IMR-90 (cell line): Measurements from ENCODE around the gene DUSP8. TPM values are rescaled to one million over a fixed set of nuclear protein-coding genes. Genes with fewer than 3 reads are reported as not detected.

Source experiments
- ATAC-seq: fragments of 200-7000 bp; cut with Tn5 transposase; 2 replicates; pipeline ENCODE4 v1.9.1; 2020; ENCODE audit warnings: low read depth, mild to moderate bottlenecking, moderate library complexity
- BruUV-seq: library from RNA; stranded (reverse); fragments of 400-500 nt; replicated peaks from 2 replicates; lab custom pipeline; 2021; lab: Mats Ljungman, UMichigan
- CTCF ChIA-PET: fragments of 300-600 bp; formaldehyde crosslinking; extraction: SDS; loops from one replicate; lab custom pipeline; 2021; ENCODE audit warnings: antibody characterized with exemption; lab: Yijun Ruan, JAX
- POLR2A ChIA-PET: fragments of 300-600 bp; sonication (Branson Sonifier 250); formaldehyde crosslinking; loops from one replicate; lab custom pipeline; 2022; ENCODE audit warnings: antibody characterized with exemption; ENCODE audit not compliant: unreplicated experiment; lab: Charles Lee
- DNase-seq: peaks from one replicate; pipeline ENCODE4 v3.0.0; 2013
- H2AFZ ChIP-seq: replicated peaks from 2 replicates; pipeline ENCODE3; 2013; ENCODE audit warnings: low read length, mild to moderate bottlenecking; ENCODE audit not compliant: poor library complexity
- H2AK5ac ChIP-seq: 2 replicates; pipeline ENCODE4 v1.6.1; 2013; ENCODE audit warnings: low read depth, low read length, inconsistent platforms
- H2AK9ac ChIP-seq: replicated peaks from 2 replicates; pipeline ENCODE3; 2013; ENCODE audit warnings: mild to moderate bottlenecking, low read depth, low read length, moderate library complexity; ENCODE audit not compliant: poor library complexity
- H2BK120ac ChIP-seq: 2 replicates; pipeline ENCODE4 v1.6.1; 2013; ENCODE audit warnings: low read depth, low read length, inconsistent platforms
- H2BK15ac ChIP-seq: 3 replicates; pipeline ENCODE4 v1.6.1; 2013; ENCODE audit warnings: low read depth, low read length, inconsistent platforms
- H2BK20ac ChIP-seq: 2 replicates; pipeline ENCODE4 v1.6.1; 2013; ENCODE audit warnings: low read depth, mild to moderate bottlenecking, inconsistent platforms, low read length, moderate library complexity
- H2BK5ac ChIP-seq: 2 replicates; pipeline ENCODE4 v1.6.1; 2013; ENCODE audit warnings: mild to moderate bottlenecking, low read depth, low read length, inconsistent platforms; ENCODE audit not compliant: poor library complexity, severe bottlenecking
- H3K14ac ChIP-seq: replicated peaks from 2 replicates; pipeline ENCODE4 v1.6.1; 2013; ENCODE audit warnings: low read depth, low read length, inconsistent platforms
- H3K18ac ChIP-seq: 2 replicates; pipeline ENCODE4 v1.6.1; 2013; ENCODE audit warnings: low read depth, low read length, control low read depth
- H3K23ac ChIP-seq: 2 replicates; pipeline ENCODE4 v1.6.1; 2013; ENCODE audit warnings: low read depth, low read length, inconsistent platforms
- H3K27ac ChIP-seq: 2 replicates; pipeline ENCODE4 v1.5.1; 2013; ENCODE audit warnings: mild to moderate bottlenecking, control low read depth, low read length; ENCODE audit not compliant: insufficient read depth
- H3K27me3 ChIP-seq: 2 replicates; pipeline ENCODE4 v1.6.1; 2013; ENCODE audit warnings: low read length; ENCODE audit not compliant: control insufficient read depth, insufficient read depth
- H3K36me3 ChIP-seq: 2 replicates; pipeline ENCODE4 v1.6.1; 2013; ENCODE audit warnings: low read length, mixed read lengths; ENCODE audit not compliant: control insufficient read depth, insufficient read depth
- H3K4ac ChIP-seq: 2 replicates; pipeline ENCODE4 v1.6.1; 2013; ENCODE audit warnings: low read depth, low read length, inconsistent platforms
- H3K4me1 ChIP-seq: 2 replicates; pipeline ENCODE4 v1.6.1; 2013; ENCODE audit warnings: low read length, mixed read lengths; ENCODE audit not compliant: control insufficient read depth, insufficient read depth
- H3K4me2 ChIP-seq: 2 replicates; pipeline ENCODE4 v1.6.1; 2013; ENCODE audit warnings: low read depth, mild to moderate bottlenecking, control low read depth, low read length, moderate library complexity
- H3K4me3 ChIP-seq: 2 replicates; pipeline ENCODE4 v1.5.1; 2013; ENCODE audit warnings: low read depth, mild to moderate bottlenecking, control low read depth, low read length, moderate library complexity; ENCODE audit not compliant: insufficient read depth
- H3K56ac ChIP-seq: 2 replicates; pipeline ENCODE4 v1.6.1; 2013; ENCODE audit warnings: low read length, inconsistent platforms; ENCODE audit not compliant: insufficient read depth; ENCODE audit errors: extremely low read depth
- H3K79me1 ChIP-seq, 2 experiments: 2 replicates each; pipeline ENCODE4 v1.6.1; 2013; ENCODE audit warnings: low read length in 2 of 2, inconsistent platforms in 1 of 2, low read depth in 1 of 2
- H3K9ac ChIP-seq: 2 replicates; pipeline ENCODE4 v1.6.1; 2013; ENCODE audit warnings: low read depth, low read length, control low read depth
- H3K9me1 ChIP-seq: 2 replicates; pipeline ENCODE4 v1.6.1; 2013; ENCODE audit warnings: low read length, inconsistent platforms; ENCODE audit not compliant: insufficient read depth
- H3K9me3 ChIP-seq: 2 replicates; pipeline ENCODE4 v1.6.1; 2013; ENCODE audit warnings: low read length; ENCODE audit not compliant: control insufficient read depth, insufficient read depth
- H4K20me1 ChIP-seq: 2 replicates; pipeline ENCODE4 v1.6.1; 2013; ENCODE audit warnings: low read length, inconsistent platforms; ENCODE audit not compliant: insufficient read depth
- H4K5ac ChIP-seq: 2 replicates; pipeline ENCODE4 v1.6.1; 2013; ENCODE audit warnings: mild to moderate bottlenecking, low read depth, low read length, control low read depth
- H4K8ac ChIP-seq, 2 experiments: 2 replicates each; pipeline ENCODE4 v1.6.1; 2013; ENCODE audit warnings: low read depth in 2 of 2, low read length in 2 of 2, control low read depth in 1 of 2, inconsistent platforms in 1 of 2
- H4K91ac ChIP-seq: 2 replicates; pipeline ENCODE4 v1.6.1; 2013; ENCODE audit warnings: low read depth, low read length, inconsistent platforms; ENCODE audit not compliant: insufficient read depth
- BHLHE40 ChIP-seq: fragments of 150-350 bp; IDR thresholded peaks from 2 replicates; pipeline ENCODE4 v1.6.1; 2016; ENCODE audit warnings: mild to moderate bottlenecking, low read depth, low read length
- CHD1 ChIP-seq: IDR thresholded peaks from 2 replicates; pipeline ENCODE4 v1.6.1; 2012; ENCODE audit warnings: low read depth, low read length, improper control_type of control experiment
- CTCF ChIP-seq: conservative IDR thresholded peaks from 2 replicates; pipeline ENCODE4 v1.5.1; 2012; ENCODE audit warnings: mild to moderate bottlenecking, low read depth, low read length, improper control_type of control experiment
- ELK1 ChIP-seq: fragments of 150-350 bp; IDR thresholded peaks from 2 replicates; pipeline ENCODE4 v1.6.1; 2016; ENCODE audit warnings: low read depth, mild to moderate bottlenecking, low read length, moderate library complexity, borderline replicate concordance
- FOS ChIP-seq: fragments of 150-350 bp; IDR thresholded peaks from 2 replicates; pipeline ENCODE4 v1.6.1; 2016; ENCODE audit warnings: low read depth, low read length
- MAFK ChIP-seq: IDR thresholded peaks from 2 replicates; pipeline ENCODE4 v1.6.1; 2012; ENCODE audit warnings: low read depth, low read length, improper control_type of control experiment
- MAZ ChIP-seq: IDR thresholded peaks from 2 replicates; pipeline ENCODE4 v1.6.1; 2012; ENCODE audit warnings: low read depth, mild to moderate bottlenecking, low read length, improper control_type of control experiment, moderate library complexity, borderline replicate concordance
- MXI1 ChIP-seq: IDR thresholded peaks from 2 replicates; pipeline ENCODE4 v1.6.1; 2012; ENCODE audit warnings: low read depth, mild to moderate bottlenecking, low read length, moderate library complexity, borderline replicate concordance
- NFE2L2 ChIP-seq: fragments of 150-350 bp; IDR thresholded peaks from 2 replicates; pipeline ENCODE4 v1.6.1; 2016; ENCODE audit warnings: low read depth, mild to moderate bottlenecking, low read length
- RAD21 ChIP-seq: IDR thresholded peaks from 2 replicates; pipeline ENCODE4 v1.6.1; 2012; ENCODE audit warnings: low read length, improper control_type of control experiment
- RCOR1 ChIP-seq: IDR thresholded peaks from 2 replicates; pipeline ENCODE4 v1.6.1; 2012; ENCODE audit warnings: mild to moderate bottlenecking, low read length, improper control_type of control experiment; ENCODE audit not compliant: insufficient replicate concordance
- USF2 ChIP-seq: fragments of 150-350 bp; IDR thresholded peaks from 2 replicates; pipeline ENCODE4 v1.6.1; 2017; ENCODE audit warnings: mild to moderate bottlenecking, antibody characterized with exemption, low read length, low read depth
- WGBS, 2 experiments: methylation state at CpG; one replicate each; pipeline versions ENCODE4 v1.1.5 to v1.1.7; 2013; ENCODE audit warnings: missing lambda C conversion rate in 2 of 2; ENCODE audit not compliant: insufficient read length in 1 of 2; ENCODE audit errors: extremely low coverage in 2 of 2; 5-methylcytosine and 5-hydroxymethylcytosine counted together
- dilution Hi-C: fragments of 300-500 bp; cut with HindIII; formaldehyde crosslinking; loops from one replicate; pipeline ENCODE4 v1.14.3; 2018; ENCODE audit warnings: low sequenced_read_pairs; ENCODE audit not compliant: unreplicated experiment
- in situ Hi-C: fragments of 300-500 bp; cut with MboI; formaldehyde crosslinking; loops from 3 replicates; pipeline ENCODE4 v1.14.3; 2019; ENCODE audit warnings: low sequenced_read_pairs, inconsistent platforms, mixed read lengths
- intact Hi-C: fragments of 100-400 bp; cut with micrococcal nuclease; formaldehyde crosslinking; loops from 2 replicates; pipeline ENCODE4 v1.10.0; 2022
- polyA plus RNA-seq, 3 experiments: library from polyadenylated mRNA; depleted of rRNA; stranded (reverse); fragments of >200 nt; gene quantifications; 2 replicates each; pipeline ENCODE4 v1.2.3, GENCODE V29; 2012; ENCODE audit warnings: low replicate concordance in 1 of 3
- total RNA-seq: library from RNA; depleted of rRNA; stranded (reverse); fragments of >200 nt; gene quantifications from 2 replicates; pipeline ENCODE4 v1.2.3, GENCODE V29; 2012

The DUSP8 gene
- total and polyA plus RNA-seq, 2 of the 4 experiments (the other 2 are of a cell fraction): 0.72 to 4.2 TPM

GRCh38 chr11:1562469-1563148 is 9.5 kb downstream of the DUSP8 start:
- Histone ChIP-seq H4K20me1 (peaks cover 54% of the 10 kb centered on the region), H2AK9ac (no peak overlapping the region), H3K36me3 (peaks cover 14% of the 10 kb centered on the region), H3K14ac (no peak overlapping the region), H3K4ac (no peak overlapping the region), H4K5ac (no peak overlapping the region), H3K56ac (no peak overlapping the region), H2AK5ac (no peak overlapping the region; the same call in 1 of the 2 replicates), H3K23ac (no peak overlapping the region), H3K18ac (no peak overlapping the region), H2BK15ac (no peak overlapping the region), H3K27me3 (no peaks in the 10 kb centered on the region), H2BK20ac (no peak overlapping the region), H3K79me1 (peaks cover 4 to 30% of the 10 kb centered on the region in 2 experiments; a peak in 2 of 4 replicates), H3K4me1 (peaks cover 27% of the 10 kb centered on the region), H3K9me3 (no peaks in the 10 kb centered on the region), H4K91ac (no peak overlapping the region), H4K8ac (no peak overlapping the region), H2AFZ (no peak overlapping the region), H3K9me1 (peaks cover 22% of the 10 kb centered on the region), H3K4me3 (no peak overlapping the region), H2BK120ac (no peak overlapping the region), H3K27ac (no peak overlapping the region), H3K4me2 (no peak overlapping the region), H2BK5ac (no peak overlapping the region), H3K9ac (no peak overlapping the region)
- ChIA-PET POLR2A (no interaction called here), CTCF (interaction anchor here (2.0 kb wide), 1 partner anchor 16 kb away, joined by 7 read pairs; no protein-coding TSS in a partner anchor)
- in situ Hi-C loops (no loop called here), dilution Hi-C loops (no loop called here), intact Hi-C loops (no loop called here)
- no peak for DNase-seq
- 93% methylated on average over 5 of the region's 14 CpGs; no CpG with 5 or more reads in 1 of the 2 experiments for WGBS, 2 experiments
- ATAC-seq: no peak
- no TSS peak for BruUV-seq
- no peak for TF ChIP-seq FOS
- no peak for TF ChIP-seq BHLHE40
- no peak for TF ChIP-seq RAD21
- TF ChIP-seq RCOR1: no peak
- no peak for TF ChIP-seq MXI1
- no peak for TF ChIP-seq ELK1
- TF ChIP-seq MAFK: no peak
- no peak for TF ChIP-seq CTCF
- TF ChIP-seq CHD1: no peak
- TF ChIP-seq USF2: no peak
- no peak for TF ChIP-seq NFE2L2
- no peak for TF ChIP-seq MAZ
